PFSK-1 (cell line): ENCODE results near the gene FEV.

Experiments
- FOXP2 ChIP-seq: optimal IDR thresholded peaks from 2 replicates; pipeline ENCODE3; 2011; ENCODE audit warnings: borderline replicate concordance, control low read depth, inconsistent platforms; ENCODE audit not compliant: insufficient read depth; ENCODE audit errors: extremely low read length, extremely low read depth
- POLR2AphosphoS5 ChIP-seq: IDR thresholded peaks from 2 replicates; pipeline ENCODE4 v1.6.1; 2012; ENCODE audit warnings: low read depth, mild to moderate bottlenecking, control low read depth, low read length, moderate library complexity
- REST ChIP-seq, 2 experiments: IDR thresholded peaks; 2 replicates each; pipeline versions ENCODE4 v1.6.1 to v1.8.0; 2011 to 2012; ENCODE audit warnings: low read depth in 2 of 2, low read length in 2 of 2, control low read depth in 1 of 2, inconsistent platforms in 1 of 2, mild to moderate bottlenecking in 1 of 2, moderate library complexity in 1 of 2; ENCODE audit not compliant: insufficient read depth in 1 of 2
- SIN3A ChIP-seq: IDR thresholded peaks from 2 replicates; pipeline ENCODE4 v1.6.1; 2012; ENCODE audit warnings: mild to moderate bottlenecking, low read length, moderate library complexity, borderline replicate concordance; ENCODE audit not compliant: insufficient read depth
- TAF1 ChIP-seq: IDR thresholded peaks from 2 replicates; pipeline ENCODE4 v1.6.1; 2012; ENCODE audit warnings: low read length, control low read depth, borderline replicate concordance; ENCODE audit not compliant: insufficient read depth

The FEV gene

GRCh38 chr2:219022041-219022440 is 37.1 kb upstream of the FEV start:
- TF ChIP-seq FOXP2 (no peak), REST (IDR thresholded peaks at IDR 0.05; ENCODE audit: insufficient read depth in 1 of 2, low read depth in 2 of 2, low read length in 2 of 2) (no peak), SIN3A (no peak)

GRCh38 chr2:219021591-219021990 is 36.6 kb upstream of the FEV start:
- TF ChIP-seq TAF1, result no peak
- TF ChIP-seq REST (IDR thresholded peaks at IDR 0.05; ENCODE audit: insufficient read depth in 1 of 2, low read depth in 2 of 2, low read length in 2 of 2), result no peak
- TF ChIP-seq FOXP2, result no peak
- no peak for TF ChIP-seq SIN3A
- no peak for TF ChIP-seq POLR2AphosphoS5

- TF ChIP-seq POLR2AphosphoS5 (no peak), REST (IDR thresholded peaks at IDR 0.05; ENCODE audit: insufficient read depth in 1 of 2, low read depth in 2 of 2, low read length in 2 of 2) (no peak), TAF1 (no peak), SIN3A (no peak), FOXP2 (no peak)
These were observed 35.8 kb upstream of the FEV start for GRCh38 chr2:219020604-219021365.

- TF ChIP-seq REST (IDR thresholded peaks at IDR 0.05; ENCODE audit: insufficient read depth in 1 of 2, low read depth in 2 of 2, low read length in 2 of 2) (no peak), TAF1 (no peak), SIN3A (no peak), POLR2AphosphoS5 (no peak), FOXP2 (no peak)
These were observed 34.5 kb upstream of the FEV start for GRCh38 chr2:219019436-219019835.

GRCh38 chr2:219018726-219019125 is 33.7 kb upstream of the FEV start:
- no peak for TF ChIP-seq SIN3A
- no peak for TF ChIP-seq FOXP2
- no peak for TF ChIP-seq REST (IDR thresholded peaks at IDR 0.05; ENCODE audit: insufficient read depth in 1 of 2, low read depth in 2 of 2, low read length in 2 of 2)
- TF ChIP-seq TAF1, result no peak
- no peak for TF ChIP-seq POLR2AphosphoS5
